Heart left ventricle (tissue), 13 donors: ENCODE results near the gene BRSK1.

Experiments used
- CTCF ChIP-seq, 12 donors: fragments of 200-600 bp; sonication (generic) in 4 of 12; IDR thresholded peaks; one replicate each; pipeline versions ENCODE4 v1.5.0 to v1.8.0; 2018 to 2022; ENCODE audit warnings: antibody characterized with exemption in 12 of 12, mild to moderate bottlenecking in 5 of 12
- POLR2A ChIP-seq, 2 donors: fragments of 450-650 bp; IDR thresholded peaks; one replicate each; pipeline ENCODE4 v1.6.1; 2017; ENCODE audit warnings: antibody characterized with exemption in 2 of 2, mild to moderate bottlenecking in 2 of 2, moderate library complexity in 2 of 2
- donor health status: ischemic (EF 13 %, LVEDD 7.1; RV severe dilation, severe dysfunction).
- donor health status: DM: no; HTN: yes; CAD: no.
- donor health status: DM: no; HTN: no; CAD: no.
- donor health status: ischemic (EF 25% LVEDD 6.9; RV normal size, moderate dysfunction).
- donor health status: ischemic (EF 25% LVEDD 5.7; RV mildly dilated, moderate dysfunction).
- donor health status: ischemic (EF 35%, LVEDD 5.7; RV mildly dilated, moderate dysfunction).
- donor health status: nonischemic (EF 11% LVEDD 7.7; RV severe dilation, severe dysfunction).
- donor health status: DM: yes; HTN: yes; CAD: no.
- donor health status: PGD.
- donor health status: ischemic (EF 29% LVEDD 5.4; RV normal size, mild dysfunction).
- donor health status: nonischemic (EF 23%, LVEDD 6.1; RV moderate dilation, normal function).

- TF ChIP-seq POLR2A (IDR thresholded peaks at IDR 0.05): no peak
- no peak for TF ChIP-seq CTCF (IDR thresholded peaks at IDR 0.05)
Measured at GRCh38 chr19:55350620-55351315, 67.0 kb downstream of the BRSK1 start.
